HG03135 (cell line): Measurements from ENCODE around the gene MRGPRD.

ENCODE experiments used
- ATAC-seq: cut with Tn5 transposase; IDR thresholded peaks from one replicate; pipeline ENCODE4 v1.9.1; 2021; ENCODE audit warnings: mild to moderate bottlenecking, moderate library complexity; ENCODE audit not compliant: unreplicated experiment

The MRGPRD gene

GRCh38 chr11:68948935-68949334, 31.9 kb downstream of the MRGPRD start:
- ATAC-seq: no peak

- no peak for ATAC-seq
These were observed 32.3 kb downstream of the MRGPRD start for GRCh38 chr11:68948496-68948895.

- no peak for ATAC-seq
These were observed 33.6 kb downstream of the MRGPRD start for GRCh38 chr11:68947151-68947550.

GRCh38 chr11:68946416-68947090, 34.2 kb downstream of the MRGPRD start:
- no peak for ATAC-seq

- ATAC-seq: no peak
These were observed 38.0 kb downstream of the MRGPRD start for GRCh38 chr11:68942751-68943271.

GRCh38 chr11:68942095-68942620, 38.6 kb downstream of the MRGPRD start:
- ATAC-seq: no peak

- ATAC-seq: no peak
These were observed 39.3 kb downstream of the MRGPRD start for GRCh38 chr11:68941324-68942094.

- no peak for ATAC-seq
These were observed 40.0 kb downstream of the MRGPRD start for GRCh38 chr11:68940651-68941323.

- no peak for ATAC-seq
These were observed 40.9 kb downstream of the MRGPRD start for GRCh38 chr11:68939583-68940555.

GRCh38 chr11:68938816-68939582, 41.8 kb downstream of the MRGPRD start:
- ATAC-seq: no peak

- ATAC-seq: no peak
These were observed 42.7 kb downstream of the MRGPRD start for GRCh38 chr11:68938088-68938487.

- no peak for ATAC-seq
These were observed 43.8 kb downstream of the MRGPRD start for GRCh38 chr11:68936676-68937620.

GRCh38 chr11:68936358-68936636, 44.5 kb downstream of the MRGPRD start:
- ATAC-seq: no peak

- no peak for ATAC-seq
These were observed 45.0 kb downstream of the MRGPRD start for GRCh38 chr11:68935516-68936357.

GRCh38 chr11:68935066-68935465, 45.7 kb downstream of the MRGPRD start:
- ATAC-seq: no peak

- ATAC-seq: no peak
These were observed 46.1 kb downstream of the MRGPRD start for GRCh38 chr11:68934666-68935065.

- ATAC-seq: no peak
These were observed 46.5 kb downstream of the MRGPRD start for GRCh38 chr11:68934321-68934645.
